HEK293 (cell line): ENCODE measurements around the gene RGPD4.

Experiments used
- CTCF ChIA-PET: fragments of 350-600 bp; formaldehyde crosslinking; extraction: SDS; loops from one replicate; lab custom pipeline; 2021; ENCODE audit warnings: antibody characterized with exemption; lab: Yijun Ruan, JAX
- POLR2A ChIA-PET: fragments of 300-600 bp; formaldehyde crosslinking; extraction: SDS; loops from one replicate; lab custom pipeline; 2020; ENCODE audit warnings: antibody characterized with exemption, inconsistent platforms; lab: Yijun Ruan, JAX
- H3K27ac ChIP-seq: fragments of 200-500 bp; sonication (Bioruptor generic); 2 replicates; pipeline ENCODE4 v1.5.1; 2014; ENCODE audit warnings: low read depth, low read length, control low read depth, inconsistent platforms; ENCODE audit errors: extremely low read depth
- H3K36me3 ChIP-seq, 2 experiments: fragments of 200-500 bp in 1 of 2; sonication (Bioruptor generic) in 1 of 2; 1 replicate in 1 of 2; 2 replicates in 1 of 2; pipeline ENCODE4 v1.5.1; 2014 to 2017; ENCODE audit warnings: inconsistent platforms in 2 of 2, low read length in 2 of 2; ENCODE audit not compliant: control insufficient read depth in 2 of 2, insufficient read depth in 1 of 2
- H3K4me1 ChIP-seq: fragments of 200-500 bp; sonication (Bioruptor generic); 2 replicates; pipeline ENCODE4 v1.5.1; 2014; ENCODE audit warnings: mild to moderate bottlenecking, low read length, inconsistent platforms; ENCODE audit not compliant: control insufficient read depth, insufficient read depth
- H3K4me3 ChIP-seq: 2 replicates; pipeline ENCODE4 v1.5.1; 2011; ENCODE audit warnings: low read depth, mild to moderate bottlenecking, control low read depth, low read length, moderate library complexity
- H3K9me3 ChIP-seq: fragments of 200-500 bp; sonication (Bioruptor generic); 2 replicates; pipeline ENCODE4 v1.5.1; 2014; ENCODE audit warnings: low read depth, low read length, inconsistent platforms; ENCODE audit not compliant: control insufficient read depth, insufficient read depth
- KLF7 ChIP-seq: fragments of 450-650 bp; formaldehyde crosslinking; IDR thresholded peaks from 2 replicates; pipeline ENCODE4 v1.5.1; 2016; ENCODE audit warnings: missing biosample characterization, missing genetic modification characterization, borderline replicate concordance
- ZBTB1 ChIP-seq: fragments of 450-650 bp; formaldehyde crosslinking; IDR thresholded peaks from 2 replicates; pipeline ENCODE4 v1.5.1; 2016; ENCODE audit warnings: missing biosample characterization, missing genetic modification characterization
- ZNF146 ChIP-seq: fragments of 450-650 bp; formaldehyde crosslinking; IDR thresholded peaks from 2 replicates; pipeline ENCODE4 v1.5.1; 2016; ENCODE audit warnings: missing biosample characterization, missing genetic modification characterization
- ZNF175 ChIP-seq: fragments of 450-650 bp; formaldehyde crosslinking; IDR thresholded peaks from 2 replicates; pipeline ENCODE4 v1.5.1; 2016; ENCODE audit warnings: missing biosample characterization, missing genetic modification characterization
- ZNF311 ChIP-seq: fragments of 450-650 bp; formaldehyde crosslinking; IDR thresholded peaks from 2 replicates; pipeline ENCODE4 v1.5.1; 2017; ENCODE audit warnings: missing biosample characterization, missing genetic modification characterization, borderline replicate concordance
- ZNF350 ChIP-seq: fragments of 450-650 bp; formaldehyde crosslinking; IDR thresholded peaks from 2 replicates; pipeline ENCODE4 v1.5.0; 2017; ENCODE audit warnings: missing biosample characterization, mild to moderate bottlenecking, missing genetic modification characterization
- ZNF391 ChIP-seq: fragments of 450-650 bp; formaldehyde crosslinking; IDR thresholded peaks from 2 replicates; pipeline ENCODE4 v1.5.1; 2016; ENCODE audit warnings: low read depth, missing biosample characterization, missing genetic modification characterization, borderline replicate concordance
- ZNF394 ChIP-seq: fragments of 450-650 bp; formaldehyde crosslinking; IDR thresholded peaks from 2 replicates; pipeline ENCODE4 v1.5.1; 2016; ENCODE audit warnings: missing biosample characterization, missing genetic modification characterization, mild to moderate bottlenecking, moderate library complexity, borderline replicate concordance
- ZNF423 ChIP-seq: fragments of 450-650 bp; formaldehyde crosslinking; IDR thresholded peaks from 2 replicates; pipeline ENCODE4 v1.5.1; 2016; ENCODE audit warnings: missing biosample characterization, missing genetic modification characterization
- ZNF626 ChIP-seq: fragments of 450-650 bp; sonication (Bioruptor Pico); formaldehyde crosslinking; IDR thresholded peaks from 2 replicates; pipeline ENCODE4 v1.5.1; 2018; ENCODE audit warnings: missing biosample characterization, missing genetic modification characterization, inconsistent platforms
- ZNF701 ChIP-seq: fragments of 450-650 bp; formaldehyde crosslinking; IDR thresholded peaks from 2 replicates; pipeline ENCODE4 v1.5.1; 2016; ENCODE audit warnings: missing biosample characterization, missing genetic modification characterization
- ZSCAN16 ChIP-seq: fragments of 450-650 bp; formaldehyde crosslinking; IDR thresholded peaks from 2 replicates; pipeline ENCODE4 v1.5.1; 2016; ENCODE audit warnings: missing biosample characterization, missing genetic modification characterization
- TF ChIP-seq, protein P1 (sequence below): fragments of 450-650 bp; IDR thresholded peaks from 2 replicates; pipeline ENCODE4 v1.5.1; 2018; ENCODE audit warnings: missing biosample characterization, missing genetic modification characterization
- TF ChIP-seq, protein P2 (sequence below): fragments of 450-650 bp; formaldehyde crosslinking; IDR thresholded peaks from 2 replicates; pipeline ENCODE4 v1.5.1; 2017; ENCODE audit warnings: missing biosample characterization, missing genetic modification characterization
- TF ChIP-seq, protein P3 (sequence below): fragments of 450-650 bp; formaldehyde crosslinking; IDR thresholded peaks from 2 replicates; pipeline ENCODE4 v1.5.0; 2017; ENCODE audit warnings: missing biosample characterization, missing genetic modification characterization, borderline replicate concordance
- TF ChIP-seq, protein P4 (sequence below): fragments of 450-650 bp; formaldehyde crosslinking; IDR thresholded peaks from 2 replicates; pipeline ENCODE4 v1.5.1; 2016; ENCODE audit warnings: missing biosample characterization, missing genetic modification characterization
- TF ChIP-seq, protein P5 (sequence below): fragments of 450-650 bp; formaldehyde crosslinking; IDR thresholded peaks from 2 replicates; pipeline ENCODE4 v1.5.1; 2016; ENCODE audit warnings: missing biosample characterization, missing genetic modification characterization
- TF ChIP-seq, protein P6 (sequence below): fragments of 450-650 bp; IDR thresholded peaks from 2 replicates; pipeline ENCODE4 v1.5.1; 2018; ENCODE audit warnings: missing biosample characterization, mild to moderate bottlenecking, missing genetic modification characterization

RGPD4 gene

DNA sequence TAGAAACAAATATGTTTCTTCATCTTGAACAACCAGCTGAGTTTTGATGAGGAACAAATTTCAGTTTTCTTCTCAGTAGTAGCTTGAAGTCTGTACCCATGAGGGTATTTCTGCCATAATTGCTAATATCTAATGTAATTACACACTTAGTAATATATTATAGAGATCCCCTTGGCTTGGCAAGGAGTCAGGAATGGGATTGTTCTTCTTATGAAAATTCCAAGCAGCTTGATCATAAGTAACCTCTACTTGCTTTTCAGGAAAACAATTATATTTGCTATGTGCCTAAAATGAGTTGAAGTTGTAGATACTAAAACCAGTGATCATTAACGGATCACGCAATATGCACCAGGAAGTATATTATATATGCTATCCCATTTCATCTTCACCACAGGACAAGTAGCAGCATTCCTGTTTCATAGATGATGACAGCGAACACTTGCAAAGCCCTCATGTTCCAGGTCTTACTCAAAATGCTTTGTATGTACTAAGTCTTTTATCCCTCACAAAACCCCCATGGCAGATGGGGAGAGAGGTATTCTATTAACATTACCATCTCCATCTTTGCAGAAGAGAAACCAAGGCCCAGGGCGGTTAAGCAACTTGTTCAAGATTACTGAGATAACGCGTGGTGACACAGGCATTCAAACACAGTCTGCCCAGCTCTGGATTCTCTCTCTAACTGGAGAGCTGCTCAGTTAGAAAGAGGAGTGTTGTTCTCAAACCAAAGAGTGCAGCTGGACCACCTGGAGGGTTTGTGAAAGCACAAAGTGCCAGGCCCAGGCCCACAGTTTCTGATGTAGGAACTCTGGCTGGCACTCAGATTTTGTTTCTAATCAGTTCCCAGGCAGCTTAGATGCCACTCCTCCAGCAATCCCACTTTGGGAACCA, 21.8 kb upstream of the RGPD4 start:
- no peak for TF ChIP-seq ZNF350 (tag by site-specific recombination)
- TF ChIP-seq ZNF423 = no peak
- TF ChIP-seq ZNF626 (tag by site-specific recombination) = no peak
- no peak for TF ChIP-seq ZNF701 (tag by site-specific recombination)
- TF ChIP-seq, protein P1, sequence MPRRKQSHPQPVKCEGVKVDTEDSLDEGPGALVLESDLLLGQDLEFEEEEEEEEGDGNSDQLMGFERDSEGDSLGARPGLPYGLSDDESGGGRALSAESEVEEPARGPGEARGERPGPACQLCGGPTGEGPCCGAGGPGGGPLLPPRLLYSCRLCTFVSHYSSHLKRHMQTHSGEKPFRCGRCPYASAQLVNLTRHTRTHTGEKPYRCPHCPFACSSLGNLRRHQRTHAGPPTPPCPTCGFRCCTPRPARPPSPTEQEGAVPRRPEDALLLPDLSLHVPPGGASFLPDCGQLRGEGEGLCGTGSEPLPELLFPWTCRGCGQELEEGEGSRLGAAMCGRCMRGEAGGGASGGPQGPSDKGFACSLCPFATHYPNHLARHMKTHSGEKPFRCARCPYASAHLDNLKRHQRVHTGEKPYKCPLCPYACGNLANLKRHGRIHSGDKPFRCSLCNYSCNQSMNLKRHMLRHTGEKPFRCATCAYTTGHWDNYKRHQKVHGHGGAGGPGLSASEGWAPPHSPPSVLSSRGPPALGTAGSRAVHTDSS (tag by site-specific recombination) = no peak
- TF ChIP-seq, protein P2, sequence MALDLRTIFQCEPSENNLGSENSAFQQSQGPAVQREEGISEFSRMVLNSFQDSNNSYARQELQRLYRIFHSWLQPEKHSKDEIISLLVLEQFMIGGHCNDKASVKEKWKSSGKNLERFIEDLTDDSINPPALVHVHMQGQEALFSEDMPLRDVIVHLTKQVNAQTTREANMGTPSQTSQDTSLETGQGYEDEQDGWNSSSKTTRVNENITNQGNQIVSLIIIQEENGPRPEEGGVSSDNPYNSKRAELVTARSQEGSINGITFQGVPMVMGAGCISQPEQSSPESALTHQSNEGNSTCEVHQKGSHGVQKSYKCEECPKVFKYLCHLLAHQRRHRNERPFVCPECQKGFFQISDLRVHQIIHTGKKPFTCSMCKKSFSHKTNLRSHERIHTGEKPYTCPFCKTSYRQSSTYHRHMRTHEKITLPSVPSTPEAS (tag by site-specific recombination) = no peak
- TF ChIP-seq ZNF391 (tag by site-specific recombination) = no peak
- TF ChIP-seq, protein P3, sequence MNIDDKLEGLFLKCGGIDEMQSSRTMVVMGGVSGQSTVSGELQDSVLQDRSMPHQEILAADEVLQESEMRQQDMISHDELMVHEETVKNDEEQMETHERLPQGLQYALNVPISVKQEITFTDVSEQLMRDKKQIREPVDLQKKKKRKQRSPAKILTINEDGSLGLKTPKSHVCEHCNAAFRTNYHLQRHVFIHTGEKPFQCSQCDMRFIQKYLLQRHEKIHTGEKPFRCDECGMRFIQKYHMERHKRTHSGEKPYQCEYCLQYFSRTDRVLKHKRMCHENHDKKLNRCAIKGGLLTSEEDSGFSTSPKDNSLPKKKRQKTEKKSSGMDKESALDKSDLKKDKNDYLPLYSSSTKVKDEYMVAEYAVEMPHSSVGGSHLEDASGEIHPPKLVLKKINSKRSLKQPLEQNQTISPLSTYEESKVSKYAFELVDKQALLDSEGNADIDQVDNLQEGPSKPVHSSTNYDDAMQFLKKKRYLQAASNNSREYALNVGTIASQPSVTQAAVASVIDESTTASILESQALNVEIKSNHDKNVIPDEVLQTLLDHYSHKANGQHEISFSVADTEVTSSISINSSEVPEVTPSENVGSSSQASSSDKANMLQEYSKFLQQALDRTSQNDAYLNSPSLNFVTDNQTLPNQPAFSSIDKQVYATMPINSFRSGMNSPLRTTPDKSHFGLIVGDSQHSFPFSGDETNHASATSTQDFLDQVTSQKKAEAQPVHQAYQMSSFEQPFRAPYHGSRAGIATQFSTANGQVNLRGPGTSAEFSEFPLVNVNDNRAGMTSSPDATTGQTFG (tag by site-specific recombination) = no peak
- no peak for TF ChIP-seq KLF7 (tag by site-specific recombination)
- no peak for TF ChIP-seq ZNF146
- TF ChIP-seq ZNF175 (tag by site-specific recombination) = no peak
- TF ChIP-seq, protein P4, sequence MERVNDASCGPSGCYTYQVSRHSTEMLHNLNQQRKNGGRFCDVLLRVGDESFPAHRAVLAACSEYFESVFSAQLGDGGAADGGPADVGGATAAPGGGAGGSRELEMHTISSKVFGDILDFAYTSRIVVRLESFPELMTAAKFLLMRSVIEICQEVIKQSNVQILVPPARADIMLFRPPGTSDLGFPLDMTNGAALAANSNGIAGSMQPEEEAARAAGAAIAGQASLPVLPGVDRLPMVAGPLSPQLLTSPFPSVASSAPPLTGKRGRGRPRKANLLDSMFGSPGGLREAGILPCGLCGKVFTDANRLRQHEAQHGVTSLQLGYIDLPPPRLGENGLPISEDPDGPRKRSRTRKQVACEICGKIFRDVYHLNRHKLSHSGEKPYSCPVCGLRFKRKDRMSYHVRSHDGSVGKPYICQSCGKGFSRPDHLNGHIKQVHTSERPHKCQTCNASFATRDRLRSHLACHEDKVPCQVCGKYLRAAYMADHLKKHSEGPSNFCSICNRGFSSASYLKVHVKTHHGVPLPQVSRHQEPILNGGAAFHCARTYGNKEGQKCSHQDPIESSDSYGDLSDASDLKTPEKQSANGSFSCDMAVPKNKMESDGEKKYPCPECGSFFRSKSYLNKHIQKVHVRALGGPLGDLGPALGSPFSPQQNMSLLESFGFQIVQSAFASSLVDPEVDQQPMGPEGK = no peak
- no peak for TF ChIP-seq ZBTB1 (tag by site-specific recombination)
- no peak for TF ChIP-seq ZNF394 (tag by site-specific recombination)
- TF ChIP-seq, protein P5, sequence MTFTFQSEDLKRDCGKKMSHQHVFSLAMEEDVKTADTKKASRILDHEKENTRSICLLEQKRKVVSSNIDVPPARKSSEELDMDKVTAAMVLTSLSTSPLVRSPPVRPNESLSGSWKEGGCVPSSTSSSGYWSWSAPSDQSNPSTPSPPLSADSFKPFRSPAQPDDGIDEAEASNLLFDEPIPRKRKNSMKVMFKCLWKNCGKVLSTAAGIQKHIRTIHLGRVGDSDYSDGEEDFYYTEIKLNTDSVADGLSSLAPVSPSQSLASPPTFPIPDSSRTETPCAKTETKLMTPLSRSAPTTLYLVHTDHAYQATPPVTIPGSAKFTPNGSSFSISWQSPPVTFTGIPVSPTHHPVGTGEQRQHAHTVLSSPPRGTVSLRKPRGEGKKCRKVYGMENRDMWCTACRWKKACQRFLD (tag by site-specific recombination) = no peak
- TF ChIP-seq, protein P6, sequence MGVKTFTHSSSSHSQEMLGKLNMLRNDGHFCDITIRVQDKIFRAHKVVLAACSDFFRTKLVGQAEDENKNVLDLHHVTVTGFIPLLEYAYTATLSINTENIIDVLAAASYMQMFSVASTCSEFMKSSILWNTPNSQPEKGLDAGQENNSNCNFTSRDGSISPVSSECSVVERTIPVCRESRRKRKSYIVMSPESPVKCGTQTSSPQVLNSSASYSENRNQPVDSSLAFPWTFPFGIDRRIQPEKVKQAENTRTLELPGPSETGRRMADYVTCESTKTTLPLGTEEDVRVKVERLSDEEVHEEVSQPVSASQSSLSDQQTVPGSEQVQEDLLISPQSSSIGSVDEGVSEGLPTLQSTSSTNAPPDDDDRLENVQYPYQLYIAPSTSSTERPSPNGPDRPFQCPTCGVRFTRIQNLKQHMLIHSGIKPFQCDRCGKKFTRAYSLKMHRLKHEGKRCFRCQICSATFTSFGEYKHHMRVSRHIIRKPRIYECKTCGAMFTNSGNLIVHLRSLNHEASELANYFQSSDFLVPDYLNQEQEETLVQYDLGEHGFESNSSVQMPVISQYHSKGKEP (tag by site-specific recombination) = no peak
- no peak for TF ChIP-seq ZNF311
- TF ChIP-seq ZSCAN16 (tag by site-specific recombination) = no peak
- ChIA-PET POLR2A (no interaction called here), CTCF (no interaction called here)
- Histone ChIP-seq H3K4me1 (peaks cover 2% of the 10 kb centered on the region), H3K4me3 (no peak overlapping the region), H3K36me3 (no peaks in the 10 kb centered on the region), H3K9me3 (no peaks in the 10 kb centered on the region), H3K27ac (no peak overlapping the region)
